Liver (tissue), 9 donors: ENCODE data around the gene FLNC. TPM values are rescaled to one million over a fixed set of nuclear protein-coding genes. Genes with fewer than 3 reads are reported as not detected.

ENCODE experiments used
- DNase-seq: peaks from one replicate; pipeline ENCODE4 v3.0.0-alpha.2; 2017; ENCODE audit warnings: low spot score
- H3K27ac ChIP-seq, 2 donors: one replicate each; pipeline ENCODE4 v1.7.0; 2013; ENCODE audit warnings: inconsistent platforms in 2 of 2, low read length in 2 of 2, control low read depth in 1 of 2, low read depth in 1 of 2, mild to moderate bottlenecking in 1 of 2
- H3K27me3 ChIP-seq, 4 donors: one replicate each; pipeline versions ENCODE4 v1.6.1 to v1.7.0; 2013; ENCODE audit warnings: low read length in 3 of 4, inconsistent platforms in 1 of 4, mild to moderate bottlenecking in 1 of 4, moderate library complexity in 1 of 4; ENCODE audit not compliant: control insufficient read depth in 4 of 4, insufficient read depth in 4 of 4
- H3K36me3 ChIP-seq, 4 donors: one replicate each; pipeline versions ENCODE4 v1.6.1 to v1.7.0; 2013; ENCODE audit warnings: low read length in 3 of 4, mild to moderate bottlenecking in 3 of 4, low read depth in 1 of 4, moderate library complexity in 1 of 4; ENCODE audit not compliant: control insufficient read depth in 4 of 4, insufficient read depth in 3 of 4
- H3K4me1 ChIP-seq, 4 donors: one replicate each; pipeline versions ENCODE4 v1.6.1 to v1.7.0; 2013; ENCODE audit warnings: low read length in 3 of 4, mild to moderate bottlenecking in 3 of 4, moderate library complexity in 1 of 4; ENCODE audit not compliant: control insufficient read depth in 4 of 4, insufficient read depth in 4 of 4
- H3K4me3 ChIP-seq, 3 donors: one replicate each; pipeline versions ENCODE4 v1.6.1 to v1.7.0; 2013; ENCODE audit warnings: low read length in 3 of 3, control low read depth in 1 of 3, low read depth in 1 of 3, mild to moderate bottlenecking in 1 of 3
- H3K9ac ChIP-seq, 2 donors: one replicate each; pipeline ENCODE4 v1.7.0; 2013; ENCODE audit warnings: low read length in 2 of 2, mild to moderate bottlenecking in 2 of 2, moderate library complexity in 2 of 2, control low read depth in 1 of 2, low read depth in 1 of 2
- H3K9me3 ChIP-seq, 4 donors: one replicate each; pipeline versions ENCODE4 v1.6.1 to v1.7.0; 2013; ENCODE audit warnings: low read length in 3 of 4; ENCODE audit not compliant: control insufficient read depth in 4 of 4
- ATF3 ChIP-seq: IDR thresholded peaks from 2 replicates; pipeline ENCODE4 v1.6.1; 2016; ENCODE audit warnings: antibody characterized with exemption
- FOXA1 ChIP-seq: IDR thresholded peaks from 2 replicates; pipeline ENCODE4 v1.6.1; 2016; ENCODE audit warnings: antibody characterized with exemption
- FOXA2 ChIP-seq: IDR thresholded peaks from 2 replicates; pipeline ENCODE4 v1.6.1; 2016; ENCODE audit warnings: antibody characterized with exemption
- GABPA ChIP-seq, 2 donors: IDR thresholded peaks in 1 of 2; conservative IDR thresholded peaks in 1 of 2; 2 replicates each; pipeline ENCODE4 v1.6.1; 2016; ENCODE audit warnings: antibody characterized with exemption in 2 of 2, mild to moderate bottlenecking in 1 of 2, moderate library complexity in 1 of 2
- HNF4A ChIP-seq, 2 donors: conservative IDR thresholded peaks; 2 replicates each; pipeline ENCODE4 v1.6.1; 2016; ENCODE audit warnings: antibody characterized with exemption in 2 of 2, mild to moderate bottlenecking in 2 of 2
- MAX ChIP-seq: IDR thresholded peaks from 2 replicates; pipeline ENCODE4 v1.6.1; 2016; ENCODE audit warnings: antibody characterized with exemption
- REST ChIP-seq: IDR thresholded peaks from 2 replicates; pipeline ENCODE4 v1.6.1; 2016; ENCODE audit warnings: antibody characterized with exemption, mild to moderate bottlenecking
- RXRA ChIP-seq, 2 donors: IDR thresholded peaks; 2 replicates each; pipeline ENCODE4 v1.6.1; 2017 to 2018; ENCODE audit warnings: antibody characterized with exemption in 2 of 2, mild to moderate bottlenecking in 1 of 2
- SP1 ChIP-seq: IDR thresholded peaks from 2 replicates; pipeline ENCODE4 v1.6.1; 2018; ENCODE audit warnings: antibody characterized with exemption, mild to moderate bottlenecking
- TAF1 ChIP-seq: conservative IDR thresholded peaks from 2 replicates; pipeline ENCODE4 v1.6.1; 2016; ENCODE audit warnings: antibody characterized with exemption, mild to moderate bottlenecking
- YY1 ChIP-seq: IDR thresholded peaks from 2 replicates; pipeline ENCODE4 v1.6.1; 2016; ENCODE audit warnings: antibody characterized with exemption, mild to moderate bottlenecking
- ZBTB33 ChIP-seq: IDR thresholded peaks from 2 replicates; pipeline ENCODE4 v1.6.1; 2016; ENCODE audit warnings: antibody characterized with exemption
- whole genome bisulfite sequencing: extraction: QIAGEN DNeasy Blood & Tissue Kit; methylation state at CpG from one replicate; pipeline ENCODE4 v1.1.7; 2013; 5-methylcytosine and 5-hydroxymethylcytosine counted together
- polyA plus RNA-seq, 2 donors: library from polyadenylated mRNA; stranded (reverse) in 1 of 2; unstranded in 1 of 2; fragments of 200-250 nt in 1 of 2; fragments of >200 nt in 1 of 2; fragmentation: Nextera tagmentation in 1 of 2; extraction: Ambion mirVana in 1 of 2; gene quantifications; one replicate each; pipeline versions ENCODE4 v1.2.1 to v1.2.3, GENCODE V29; 2013 to 2015
- total RNA-seq, 2 donors: library from RNA; depleted of rRNA; stranded (reverse); fragments of >200 nt; gene quantifications; one replicate each; pipeline ENCODE4 v1.2.3, GENCODE V29; 2014
- donor health status: healthy.
- donor health status: healthy.
- donor health status: healthy.
- donor health status: healthy.
- donor health status: healthy.

FLNC gene
- total and polyA plus RNA-seq, 4 donors: 0.03 to 2.3 (median 0.53) TPM

GRCh38 chr7:128809363-128809762 is 20.8 kb upstream of the FLNC start:
- Histone ChIP-seq H3K36me3 (no peaks in the 10 kb centered on the region), H3K4me1 (no peaks in the 10 kb centered on the region), H3K9ac (no peak overlapping the region), H3K9me3 (no peaks in the 10 kb centered on the region), H3K27ac (no peak overlapping the region), H3K27me3 (no peaks in the 10 kb centered on the region), H3K4me3 (no peak overlapping the region)
- WGBS: 89% methylated on average over 3 of the region's 3 CpGs
- no peak for DNase-seq
- TF ChIP-seq MAX (no peak), SP1 (no peak), YY1 (no peak), REST (no peak), ZBTB33 (no peak), FOXA2 (no peak), FOXA1 (no peak), ATF3 (no peak)

GRCh38 chr7:128810473-128810872 is 19.7 kb upstream of the FLNC start:
- H3K27ac ChIP-seq: no peak overlapping the region
- DNase-seq: no peak
- no peak overlapping the region for H3K4me3 ChIP-seq
- no peaks in the 10 kb centered on the region for H3K36me3 ChIP-seq
- no peak overlapping the region for H3K9ac ChIP-seq
- no peaks in the 10 kb centered on the region for H3K4me1 ChIP-seq
- TF ChIP-seq HNF4A (conservative IDR thresholded peaks at IDR 0.05) (no peak), RXRA (IDR thresholded peaks at IDR 0.05) (no peak), REST (no peak), FOXA1 (no peak), GABPA (IDR thresholded peaks at IDR 0.05 in 1 of 2, conservative IDR thresholded peaks at IDR 0.05 in 1 of 2) (no peak), TAF1 (no peak), FOXA2 (no peak)
- no peaks in the 10 kb centered on the region for H3K27me3 ChIP-seq
- no peaks in the 10 kb centered on the region for H3K9me3 ChIP-seq
- 86% methylated on average over 2 of the region's 2 CpGs for WGBS
